Tibial artery (tissue), 4 donors: ENCODE data around the gene PMP22.
A peak's percentile ranks its signal among the peaks of the same experiment; 100 is the strongest.

Source experiments
- DNase-seq, 2 donors: peaks; one replicate each; pipeline ENCODE4 v3.0.0-alpha.2; 2019
- H3K27ac ChIP-seq, 2 donors: fragments of 200-600 bp; sonication (generic) in 1 of 2; 1 replicate in 1 of 2; 2 replicates in 1 of 2; pipeline ENCODE4 v1.5.1; 2018 to 2019; ENCODE audit warnings: mild to moderate bottlenecking in 1 of 2
- H3K27me3 ChIP-seq, 2 donors: fragments of 200-600 bp; sonication (generic) in 1 of 2; one replicate each; pipeline versions ENCODE4 v1.5.1 to v1.6.0; 2016 to 2019
- H3K36me3 ChIP-seq, 3 donors: fragments of 200-600 bp; sonication (generic) in 2 of 3; one replicate each; pipeline ENCODE4 v1.5.1; 2016 to 2019; ENCODE audit warnings: mild to moderate bottlenecking in 2 of 3
- H3K4me1 ChIP-seq, 4 donors: fragments of 200-600 bp; sonication (generic) in 2 of 4; 1 replicate in 3 of 4; 2 replicates in 1 of 4; pipeline ENCODE4 v1.5.1; 2016 to 2019
- H3K4me3 ChIP-seq, 2 donors: fragments of 200-600 bp; sonication (generic) in 1 of 2; 1 replicate in 1 of 2; 2 replicates in 1 of 2; pipeline ENCODE4 v1.5.1; 2018 to 2019; ENCODE audit warnings: mild to moderate bottlenecking in 2 of 2
- H3K9me3 ChIP-seq, 3 donors: fragments of 200-600 bp; sonication (generic) in 1 of 3; one replicate each; pipeline ENCODE4 v1.5.1; 2016 to 2019
- intact Hi-C: fragments of 100-400 bp; cut with DNase I; formaldehyde crosslinking; loops from one replicate; pipeline ENCODE4 v1.15.0; 2023; ENCODE audit warnings: low total_unique reads
- TF ChIP-seq, protein P1 (sequence below), 2 experiments: fragments of 200-600 bp in 1 of 2; fragments of 450-650 bp in 1 of 2; IDR thresholded peaks; one replicate each; pipeline ENCODE4 v1.5.1; 2017 to 2019; ENCODE audit warnings: antibody characterized with exemption in 2 of 2, mild to moderate bottlenecking in 1 of 2, moderate library complexity in 1 of 2

The PMP22 gene

DNA sequence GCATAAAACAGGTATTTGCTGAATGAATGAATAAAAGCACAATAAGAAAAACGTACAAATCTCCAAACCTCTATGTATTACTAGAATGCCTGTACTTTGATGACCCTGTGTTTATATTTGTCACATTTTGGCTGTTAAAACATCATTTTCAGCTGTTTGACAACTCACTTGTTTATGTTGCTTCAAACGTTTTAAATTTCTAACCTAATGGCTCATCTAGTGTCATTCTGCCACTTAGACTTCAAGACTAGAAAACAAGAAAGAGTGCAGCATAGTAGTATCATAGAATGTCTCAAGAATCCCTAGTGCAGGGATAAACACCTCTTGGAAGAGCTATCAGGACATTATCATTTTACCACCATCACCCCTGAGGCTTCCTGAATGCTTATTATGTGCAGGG lies 19.4 kb upstream of the PMP22 start:
- Histone ChIP-seq H3K4me3 (no peak overlapping the region), H3K27ac (no peak overlapping the region), H3K9me3 (no peaks in the 10 kb centered on the region), H3K4me1 (no peaks in the 10 kb centered on the region), H3K36me3 (no peaks in the 10 kb centered on the region), H3K27me3 (no peaks in the 10 kb centered on the region)
- intact Hi-C loops = no loop called here
- no peak for DNase-seq
- TF ChIP-seq, protein P1, sequence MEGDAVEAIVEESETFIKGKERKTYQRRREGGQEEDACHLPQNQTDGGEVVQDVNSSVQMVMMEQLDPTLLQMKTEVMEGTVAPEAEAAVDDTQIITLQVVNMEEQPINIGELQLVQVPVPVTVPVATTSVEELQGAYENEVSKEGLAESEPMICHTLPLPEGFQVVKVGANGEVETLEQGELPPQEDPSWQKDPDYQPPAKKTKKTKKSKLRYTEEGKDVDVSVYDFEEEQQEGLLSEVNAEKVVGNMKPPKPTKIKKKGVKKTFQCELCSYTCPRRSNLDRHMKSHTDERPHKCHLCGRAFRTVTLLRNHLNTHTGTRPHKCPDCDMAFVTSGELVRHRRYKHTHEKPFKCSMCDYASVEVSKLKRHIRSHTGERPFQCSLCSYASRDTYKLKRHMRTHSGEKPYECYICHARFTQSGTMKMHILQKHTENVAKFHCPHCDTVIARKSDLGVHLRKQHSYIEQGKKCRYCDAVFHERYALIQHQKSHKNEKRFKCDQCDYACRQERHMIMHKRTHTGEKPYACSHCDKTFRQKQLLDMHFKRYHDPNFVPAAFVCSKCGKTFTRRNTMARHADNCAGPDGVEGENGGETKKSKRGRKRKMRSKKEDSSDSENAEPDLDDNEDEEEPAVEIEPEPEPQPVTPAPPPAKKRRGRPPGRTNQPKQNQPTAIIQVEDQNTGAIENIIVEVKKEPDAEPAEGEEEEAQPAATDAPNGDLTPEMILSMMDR (IDR thresholded peaks at IDR 0.05) = no peak

DNA sequence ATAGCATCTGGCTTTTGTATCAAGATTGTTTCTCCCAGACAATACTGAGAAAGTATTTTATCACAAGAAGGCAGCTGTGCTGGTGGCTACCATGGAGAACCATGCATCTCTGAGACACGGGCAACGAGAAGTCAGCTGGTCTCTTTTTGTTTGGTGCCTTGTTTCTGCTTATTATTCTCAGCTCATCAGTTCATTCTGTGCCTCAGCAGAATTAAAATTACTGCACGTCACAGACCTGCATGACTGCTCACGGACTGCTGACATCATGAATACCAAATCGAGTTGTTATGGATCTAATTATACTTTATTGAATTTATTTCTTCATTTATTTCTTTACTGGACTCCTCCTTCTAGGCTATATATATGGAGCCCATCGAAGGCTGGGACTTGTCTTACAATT lies 19.0 kb upstream of the PMP22 start:
- H3K9me3 ChIP-seq = no peaks in the 10 kb centered on the region
- H3K27ac ChIP-seq = no peak overlapping the region
- no peak overlapping the region for H3K4me3 ChIP-seq
- intact Hi-C loops = no loop called here
- H3K27me3 ChIP-seq = no peaks in the 10 kb centered on the region
- TF ChIP-seq, protein P1 (IDR thresholded peaks at IDR 0.05) = no peak
- H3K36me3 ChIP-seq = no peaks in the 10 kb centered on the region
- no peaks in the 10 kb centered on the region for H3K4me1 ChIP-seq
- DNase-seq = no peak

DNA sequence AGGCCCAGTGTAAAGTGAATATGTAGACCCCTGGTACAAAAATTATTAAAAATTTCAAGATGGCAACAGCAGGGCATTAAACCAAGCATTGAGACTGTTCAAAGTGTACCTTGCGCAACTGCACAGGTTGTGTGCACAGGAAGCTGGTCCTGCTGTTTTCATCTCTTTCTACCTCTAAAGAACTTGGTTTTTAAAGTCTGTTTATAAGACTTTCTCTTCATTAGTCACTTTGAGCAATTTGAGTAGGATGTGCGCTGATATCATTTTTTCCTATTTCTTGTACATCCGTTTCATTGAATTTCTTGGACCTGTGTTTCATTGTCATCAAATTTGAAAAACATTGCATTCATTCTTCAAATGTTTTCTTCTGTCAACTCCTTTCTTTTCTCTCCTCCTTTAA lies 16.8 kb upstream of the PMP22 start:
- H3K27ac ChIP-seq = no peak overlapping the region

DNA sequence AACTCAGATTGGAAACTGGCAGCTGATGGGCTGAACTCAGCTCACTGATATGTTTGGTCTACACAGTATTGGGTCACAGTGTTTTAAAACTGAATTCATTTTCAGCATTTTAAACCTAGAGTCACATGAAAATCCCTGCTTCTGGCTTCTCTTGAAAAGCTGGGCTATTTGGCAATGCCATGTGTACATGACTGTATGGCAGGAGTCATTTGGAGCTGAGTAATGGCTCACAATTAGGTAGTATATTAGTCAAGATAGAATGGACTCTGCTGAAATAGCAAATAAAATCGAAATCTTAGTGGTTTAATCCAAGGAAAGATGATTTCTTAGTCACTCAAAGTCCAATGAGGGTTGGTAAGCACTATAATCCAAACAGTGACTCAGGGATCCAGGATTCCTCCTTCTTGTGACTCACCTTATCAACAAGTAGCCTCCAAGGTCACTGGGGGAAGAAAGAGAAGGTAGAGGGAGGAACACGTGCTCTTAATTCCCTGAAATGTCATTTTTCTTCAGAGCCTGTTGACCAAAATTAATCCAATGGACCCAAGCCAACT lies 13.9 kb upstream of the PMP22 start:
- no peaks in the 10 kb centered on the region for H3K27me3 ChIP-seq
- intact Hi-C loops = no loop called here
- H3K27ac ChIP-seq = no peak overlapping the region
- TF ChIP-seq, protein P1 (IDR thresholded peaks at IDR 0.05) = no peak
- DNase-seq = no peak
- peaks cover 0 to 3% (median 0%) of the 10 kb centered on the region in 3 donors for H3K9me3 ChIP-seq
- no peaks in the 10 kb centered on the region for H3K36me3 ChIP-seq
- no peaks in the 10 kb centered on the region for H3K4me1 ChIP-seq
- no peak overlapping the region for H3K4me3 ChIP-seq

More for the DNA sequence above, 16.8 kb upstream of the PMP22 start:
- DNase-seq = no peak
- H3K4me1 ChIP-seq = no peaks in the 10 kb centered on the region
- TF ChIP-seq, protein P1 (IDR thresholded peaks at IDR 0.05) = no peak
- intact Hi-C loops = no loop called here
- H3K4me3 ChIP-seq = no peak overlapping the region
- no peaks in the 10 kb centered on the region for H3K36me3 ChIP-seq
- no peaks in the 10 kb centered on the region for H3K27me3 ChIP-seq
- H3K9me3 ChIP-seq = peaks cover 0 to 3% (median 0%) of the 10 kb centered on the region in 3 donors

DNA sequence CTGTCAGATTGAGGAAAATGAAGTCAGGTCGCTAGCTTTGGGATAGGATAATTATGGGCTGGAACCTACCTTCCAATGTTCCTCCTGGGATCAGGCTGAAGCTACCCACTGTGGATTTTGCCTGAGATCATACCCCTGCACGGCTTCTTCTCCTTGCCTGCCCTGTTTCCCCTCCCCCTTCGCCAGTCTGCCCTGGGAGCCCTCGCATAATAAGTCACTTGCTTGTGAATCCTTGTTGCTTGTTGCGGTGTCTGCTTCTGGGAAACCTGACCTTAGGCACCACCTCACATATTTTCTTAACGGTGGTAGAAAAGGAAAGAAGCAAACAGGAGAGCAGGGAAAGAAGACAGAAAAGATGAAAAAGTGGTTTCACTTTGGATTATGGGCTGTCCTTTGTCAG lies 13.3 kb upstream of the PMP22 start:
- intact Hi-C loops = no loop called here
- Histone ChIP-seq H3K4me1 (no peaks in the 10 kb centered on the region), H3K9me3 (peaks cover 0 to 3% (median 0%) of the 10 kb centered on the region in 3 donors), H3K27me3 (no peaks in the 10 kb centered on the region), H3K4me3 (no peak overlapping the region), H3K36me3 (no peaks in the 10 kb centered on the region), H3K27ac (no peak overlapping the region)
- TF ChIP-seq, protein P1 (IDR thresholded peaks at IDR 0.05) = no peak
- DNase-seq = no peak

DNA sequence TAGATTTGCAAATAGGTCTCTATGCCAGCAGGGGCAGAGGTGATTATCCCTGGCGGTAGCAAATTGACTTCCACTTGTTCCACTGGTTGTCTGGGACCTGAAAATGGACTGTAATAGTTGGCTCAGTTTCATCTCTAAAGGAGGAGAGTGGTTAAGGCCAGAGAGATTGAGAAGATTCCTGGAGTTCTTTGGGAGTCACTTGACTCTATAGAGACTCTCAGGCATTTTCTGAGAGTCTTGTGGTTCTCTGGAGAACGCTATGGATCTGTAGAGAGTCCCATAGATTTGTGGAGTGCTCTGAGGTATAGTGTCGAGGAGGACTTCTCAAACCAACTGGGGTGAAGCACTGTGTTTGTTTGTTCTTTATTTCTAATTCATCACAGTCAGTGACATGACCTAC lies 8.9 kb upstream of the PMP22 start:
- H3K27ac ChIP-seq = peak overlapping the region in 1 of 2 donors; percentile 23

More for the DNA sequence above, 8.9 kb upstream of the PMP22 start:
- intact Hi-C loops = no loop called here
- H3K27me3 ChIP-seq = no peaks in the 10 kb centered on the region
- no peaks in the 10 kb centered on the region for H3K36me3 ChIP-seq
- TF ChIP-seq, protein P1 (IDR thresholded peaks at IDR 0.05) = no peak
- H3K9me3 ChIP-seq = peaks cover 0 to 2% (median 0%) of the 10 kb centered on the region in 3 donors
- H3K4me3 ChIP-seq = no peak overlapping the region
- peaks cover 0 to 4% (median 0%) of the 10 kb centered on the region in 4 donors for H3K4me1 ChIP-seq
- DNase-seq = no peak
